Mesothelial cell of epicardium (in vitro differentiated cells): ENCODE data around the gene PBX4. TPM values are rescaled to one million over a fixed set of nuclear protein-coding genes. Genes with fewer than 3 reads are reported as not detected.

ENCODE experiments used
- DNase-seq, 2 experiments: peaks; one replicate each; pipeline ENCODE4 v3.0.0; 2021; ENCODE audit warnings: low spot score in 2 of 2; ENCODE audit not compliant: unreplicated experiment in 2 of 2
- H3K27ac Mint-ChIP-seq: 2 replicates; pipeline ENCODE4 v1.8.0; 2021; ENCODE audit warnings: mixed read lengths
- H3K27me3 Mint-ChIP-seq: 2 replicates; pipeline ENCODE4 v1.8.0; 2021; ENCODE audit warnings: low read depth, mixed read lengths
- H3K36me3 Mint-ChIP-seq: 2 replicates; pipeline ENCODE4 v1.8.0; 2021; ENCODE audit warnings: mixed read lengths
- H3K4me1 Mint-ChIP-seq: 2 replicates; pipeline ENCODE4 v1.8.0; 2021; ENCODE audit warnings: mixed read lengths
- H3K4me3 Mint-ChIP-seq: 2 replicates; pipeline ENCODE4 v1.8.0; 2021; ENCODE audit warnings: mild to moderate bottlenecking, moderate library complexity, mixed read lengths
- H3K9me3 Mint-ChIP-seq: 2 replicates; pipeline ENCODE4 v1.8.0; 2021; ENCODE audit warnings: mixed read lengths
- total RNA-seq: library from RNA; stranded (reverse); gene quantifications from 3 replicates; pipeline ENCODE4 v1.2.1, GENCODE V29; 2021
- TF ChIP-seq, protein P1 (sequence below): fragments of 200-600 bp; sonication (generic); IDR thresholded peaks from one replicate; pipeline ENCODE4 v1.5.0; 2021; ENCODE audit warnings: antibody characterized with exemption; ENCODE audit not compliant: unreplicated experiment

PBX4 gene
- total RNA-seq, 1 donor from 2014 or later = 12.8 TPM

- Mint-ChIP-seq H3K9me3 (no peaks in the 10 kb centered on the region), H3K36me3 (peaks cover 17% of the 10 kb centered on the region), H3K4me3 (no peak overlapping the region), H3K27me3 (no peaks in the 10 kb centered on the region), H3K27ac (no peak overlapping the region), H3K4me1 (no peaks in the 10 kb centered on the region)
- no peak for DNase-seq
- TF ChIP-seq, protein P1, sequence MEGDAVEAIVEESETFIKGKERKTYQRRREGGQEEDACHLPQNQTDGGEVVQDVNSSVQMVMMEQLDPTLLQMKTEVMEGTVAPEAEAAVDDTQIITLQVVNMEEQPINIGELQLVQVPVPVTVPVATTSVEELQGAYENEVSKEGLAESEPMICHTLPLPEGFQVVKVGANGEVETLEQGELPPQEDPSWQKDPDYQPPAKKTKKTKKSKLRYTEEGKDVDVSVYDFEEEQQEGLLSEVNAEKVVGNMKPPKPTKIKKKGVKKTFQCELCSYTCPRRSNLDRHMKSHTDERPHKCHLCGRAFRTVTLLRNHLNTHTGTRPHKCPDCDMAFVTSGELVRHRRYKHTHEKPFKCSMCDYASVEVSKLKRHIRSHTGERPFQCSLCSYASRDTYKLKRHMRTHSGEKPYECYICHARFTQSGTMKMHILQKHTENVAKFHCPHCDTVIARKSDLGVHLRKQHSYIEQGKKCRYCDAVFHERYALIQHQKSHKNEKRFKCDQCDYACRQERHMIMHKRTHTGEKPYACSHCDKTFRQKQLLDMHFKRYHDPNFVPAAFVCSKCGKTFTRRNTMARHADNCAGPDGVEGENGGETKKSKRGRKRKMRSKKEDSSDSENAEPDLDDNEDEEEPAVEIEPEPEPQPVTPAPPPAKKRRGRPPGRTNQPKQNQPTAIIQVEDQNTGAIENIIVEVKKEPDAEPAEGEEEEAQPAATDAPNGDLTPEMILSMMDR = no peak
Observed at GRCh38 chr19:19559931-19560330, 58.6 kb downstream of the PBX4 start.

GRCh38 chr19:19558636-19559035 lies 59.9 kb downstream of the PBX4 start:
- no peaks in the 10 kb centered on the region for H3K9me3 Mint-ChIP-seq
- H3K4me1 Mint-ChIP-seq = no peaks in the 10 kb centered on the region
- H3K27ac Mint-ChIP-seq = no peak overlapping the region
- no peak for DNase-seq
- H3K27me3 Mint-ChIP-seq = no peaks in the 10 kb centered on the region
- H3K4me3 Mint-ChIP-seq = no peak overlapping the region
- peaks cover 10% of the 10 kb centered on the region for H3K36me3 Mint-ChIP-seq
- TF ChIP-seq, protein P1 = no peak

DNA sequence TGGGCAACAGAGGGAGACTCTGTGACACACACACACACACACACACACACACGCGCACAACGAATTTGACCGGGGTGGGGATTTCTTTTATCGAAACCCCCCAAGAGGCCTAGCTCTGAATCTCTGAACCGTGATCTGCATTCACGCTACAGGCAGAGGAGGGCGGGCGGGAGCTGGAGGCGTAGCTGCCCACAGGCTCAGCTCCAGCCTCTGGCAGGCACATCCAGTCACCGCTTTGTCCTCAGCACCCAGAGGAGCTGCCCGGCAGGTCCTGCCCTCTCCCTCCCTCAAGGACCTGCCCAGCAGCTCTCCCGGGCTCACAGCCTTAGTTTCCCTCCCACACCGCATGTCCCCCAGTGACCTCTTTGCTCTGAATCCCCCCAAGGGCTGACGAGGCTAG lies 60.4 kb downstream of the PBX4 start:
- Mint-ChIP-seq H3K4me3 (no peak overlapping the region), H3K27ac (no peak overlapping the region), H3K9me3 (no peaks in the 10 kb centered on the region), H3K36me3 (peaks cover 10% of the 10 kb centered on the region), H3K27me3 (no peaks in the 10 kb centered on the region), H3K4me1 (no peaks in the 10 kb centered on the region)
- TF ChIP-seq, protein P1 = no peak
- no peak for DNase-seq

GRCh38 chr19:19554074-19555023 lies 64.1 kb downstream of the PBX4 start:
- Mint-ChIP-seq H3K4me3 (no peak overlapping the region), H3K27ac (no peak overlapping the region), H3K9me3 (no peaks in the 10 kb centered on the region), H3K4me1 (peaks cover 15% of the 10 kb centered on the region), H3K36me3 (no peaks in the 10 kb centered on the region), H3K27me3 (no peaks in the 10 kb centered on the region)
- DNase-seq = no peak
- TF ChIP-seq, protein P1 = peak; percentile 72

DNA sequence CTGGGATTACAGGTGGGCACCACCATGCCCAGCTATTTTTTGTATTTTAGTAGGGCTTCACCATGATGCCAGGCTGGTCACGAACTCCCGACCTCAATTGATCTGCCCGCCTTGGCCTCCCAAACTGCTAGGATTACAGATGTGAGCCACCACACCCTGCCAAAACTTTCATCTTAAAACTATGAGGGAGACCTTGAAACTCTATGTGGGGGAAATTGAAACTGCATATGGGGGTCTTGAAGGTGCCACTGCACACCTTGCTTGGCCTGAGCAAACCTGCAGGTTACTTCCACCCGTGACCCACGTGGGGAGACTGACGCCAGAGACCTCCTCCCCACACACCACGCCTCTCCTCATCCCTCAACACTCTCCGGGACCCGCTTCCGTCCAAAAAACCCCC lies 64.8 kb downstream of the PBX4 start:
- Mint-ChIP-seq H3K36me3 (no peaks in the 10 kb centered on the region), H3K4me3 (no peak overlapping the region), H3K4me1 (peaks cover 19% of the 10 kb centered on the region), H3K27me3 (no peaks in the 10 kb centered on the region), H3K9me3 (no peaks in the 10 kb centered on the region), H3K27ac (no peak overlapping the region)
- TF ChIP-seq, protein P1 = no peak
- DNase-seq = no peak
